HG02870 (cell line): ENCODE data around the gene CACNA1D.

Source experiments
- ATAC-seq: cut with Tn5 transposase; IDR thresholded peaks from one replicate; pipeline ENCODE4 v1.9.1; 2021; ENCODE audit warnings: mild to moderate bottlenecking, moderate library complexity; ENCODE audit not compliant: unreplicated experiment

Gene CACNA1D

GRCh38 chr3:53803124-53803815, 308.9 kb downstream of the CACNA1D start:
- no peak for ATAC-seq

- ATAC-seq: no peak
Observed at GRCh38 chr3:53803816-53804695, 309.6 kb downstream of the CACNA1D start.

GRCh38 chr3:53804697-53805462, 310.5 kb downstream of the CACNA1D start:
- ATAC-seq: peak; percentile 93

- no peak for ATAC-seq
Observed at GRCh38 chr3:53805463-53806159, 311.2 kb downstream of the CACNA1D start.

- no peak for ATAC-seq
Observed at GRCh38 chr3:53806182-53807116, 312.0 kb downstream of the CACNA1D start.

GRCh38 chr3:53807117-53807810, 312.9 kb downstream of the CACNA1D start:
- ATAC-seq: no peak

- no peak for ATAC-seq
Observed at GRCh38 chr3:53808496-53808895, 314.1 kb downstream of the CACNA1D start.

- ATAC-seq: no peak
Observed at GRCh38 chr3:53809267-53809666, 314.9 kb downstream of the CACNA1D start.

GRCh38 chr3:53809764-53810400, 315.5 kb downstream of the CACNA1D start:
- ATAC-seq: no peak

- no peak for ATAC-seq
Observed at GRCh38 chr3:53811143-53811927, 316.9 kb downstream of the CACNA1D start.

GRCh38 chr3:53812434-53812833, 318.0 kb downstream of the CACNA1D start:
- ATAC-seq: no peak

GRCh38 chr3:53813229-53813628, 318.8 kb downstream of the CACNA1D start:
- ATAC-seq: no peak

GRCh38 chr3:53813876-53814275, 319.5 kb downstream of the CACNA1D start:
- no peak for ATAC-seq

- ATAC-seq: no peak
Observed at GRCh38 chr3:53815067-53815466, 320.7 kb downstream of the CACNA1D start.

GRCh38 chr3:53815651-53816050, 321.2 kb downstream of the CACNA1D start:
- ATAC-seq: no peak

GRCh38 chr3:53816425-53816824, 322.0 kb downstream of the CACNA1D start:
- ATAC-seq: no peak

- ATAC-seq: no peak
Observed at GRCh38 chr3:53817211-53817610, 322.8 kb downstream of the CACNA1D start.

- no peak for ATAC-seq
Observed at GRCh38 chr3:53817809-53818208, 323.4 kb downstream of the CACNA1D start.
